HG03045 (cell line): ENCODE data around the gene SCRN3.
"Not testable (repeated sequence)": the region's sequence is repeated elsewhere in the genome, so short reads cannot be mapped to it uniquely, and the experiment has no call there.

Source experiments
- ATAC-seq: cut with Tn5 transposase; IDR thresholded peaks from one replicate; pipeline ENCODE4 v1.9.1; 2021; ENCODE audit warnings: mild to moderate bottlenecking, moderate library complexity; ENCODE audit not compliant: unreplicated experiment

The SCRN3 gene

DNA sequence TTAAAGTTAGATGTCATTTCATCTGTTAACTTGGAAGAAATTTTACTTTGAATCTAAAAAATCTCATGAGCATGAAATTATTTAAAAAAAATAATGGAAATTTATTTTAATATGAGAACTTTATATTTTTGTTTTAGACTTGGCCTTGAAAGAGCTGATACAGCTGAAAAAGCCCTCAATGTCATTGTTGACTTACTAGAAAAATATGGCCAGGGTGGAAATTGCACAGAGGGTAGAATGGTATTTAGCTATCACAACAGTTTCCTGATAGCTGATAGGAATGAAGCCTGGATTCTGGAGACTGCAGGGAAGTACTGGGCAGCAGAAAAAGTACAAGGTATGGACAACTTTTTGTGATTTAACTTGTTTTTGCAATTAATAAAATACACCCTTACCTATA is 5.3 kb downstream of the SCRN3 start:
- ATAC-seq = no peak

DNA sequence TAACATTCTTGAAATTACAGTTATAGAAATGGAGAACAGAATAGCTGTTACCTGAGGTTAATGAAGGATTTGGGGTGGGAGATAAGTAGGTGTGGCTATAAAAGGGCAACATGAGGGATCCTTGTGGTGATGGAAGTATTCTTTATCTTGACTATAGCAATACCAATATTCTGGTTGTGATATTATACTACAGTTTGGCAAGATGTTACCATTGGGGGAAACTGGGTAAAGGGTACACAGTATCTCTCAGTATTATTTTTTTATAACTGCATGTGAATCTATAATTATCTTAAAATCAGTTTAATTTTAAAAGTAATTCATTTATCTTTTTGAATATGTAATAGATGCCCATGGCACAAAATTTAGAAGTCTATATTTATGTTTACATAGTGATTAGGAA is 8.1 kb downstream of the SCRN3 start:
- ATAC-seq = no peak

DNA sequence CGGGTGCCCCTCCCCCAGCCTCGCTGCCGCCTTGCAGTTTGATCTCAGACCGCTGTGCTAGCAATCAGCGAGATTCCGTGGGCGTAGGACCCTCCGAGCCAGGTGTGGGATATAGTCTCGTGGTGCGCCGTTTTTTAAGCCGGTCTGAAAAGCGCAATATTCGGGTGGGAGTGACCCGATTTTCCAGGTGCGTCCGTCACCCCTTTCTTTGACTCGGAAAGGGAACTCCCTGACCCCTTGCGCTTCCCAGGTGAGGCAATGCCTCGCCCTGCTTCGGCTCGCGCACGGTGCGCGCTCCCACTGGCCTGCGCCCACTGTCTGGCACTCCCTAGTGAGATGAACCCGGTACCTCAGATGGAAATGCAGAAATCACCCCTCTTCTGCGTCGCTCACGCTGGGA is 14.5 kb downstream of the SCRN3 start:
- ATAC-seq = not testable (repeated sequence)

DNA sequence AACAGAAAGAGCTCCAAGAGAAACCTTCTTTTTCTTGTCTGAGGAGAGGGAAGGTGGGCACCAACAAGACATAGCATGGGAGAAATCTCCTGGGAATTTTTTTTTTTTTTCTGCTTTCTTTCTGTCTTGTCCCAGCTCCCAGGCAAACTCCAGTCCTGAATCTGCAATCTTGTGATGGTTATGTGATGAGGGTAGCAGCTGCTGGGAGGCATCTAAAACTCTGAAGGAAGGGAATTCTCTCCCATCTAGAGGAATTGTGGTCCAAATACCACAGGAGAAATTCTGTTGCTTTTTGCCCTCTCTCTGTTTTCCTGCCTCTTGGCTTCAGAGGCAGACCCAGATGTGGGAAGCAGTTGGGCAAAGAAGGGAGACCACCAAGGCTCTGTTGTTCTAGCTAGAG is 16.7 kb downstream of the SCRN3 start:
- no peak for ATAC-seq

DNA sequence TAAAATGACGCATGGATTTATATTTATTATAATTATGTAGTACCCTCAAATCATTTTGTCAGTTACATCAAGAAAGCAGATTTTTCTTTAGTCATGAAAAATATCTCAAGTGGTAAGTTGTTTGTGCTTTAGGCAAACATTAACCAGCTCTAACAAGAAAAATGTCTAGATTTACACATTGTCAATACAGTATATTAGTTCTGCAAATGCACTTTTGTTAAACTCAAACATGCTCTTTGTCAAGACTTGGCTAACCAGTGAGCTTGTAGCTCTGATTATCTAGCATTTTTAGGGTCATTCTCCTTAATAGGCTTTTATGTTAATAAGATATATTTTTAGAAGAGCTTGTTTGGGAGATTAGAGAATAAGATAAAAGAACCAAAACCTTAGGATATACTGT is 32.7 kb downstream of the SCRN3 start:
- no peak for ATAC-seq

DNA sequence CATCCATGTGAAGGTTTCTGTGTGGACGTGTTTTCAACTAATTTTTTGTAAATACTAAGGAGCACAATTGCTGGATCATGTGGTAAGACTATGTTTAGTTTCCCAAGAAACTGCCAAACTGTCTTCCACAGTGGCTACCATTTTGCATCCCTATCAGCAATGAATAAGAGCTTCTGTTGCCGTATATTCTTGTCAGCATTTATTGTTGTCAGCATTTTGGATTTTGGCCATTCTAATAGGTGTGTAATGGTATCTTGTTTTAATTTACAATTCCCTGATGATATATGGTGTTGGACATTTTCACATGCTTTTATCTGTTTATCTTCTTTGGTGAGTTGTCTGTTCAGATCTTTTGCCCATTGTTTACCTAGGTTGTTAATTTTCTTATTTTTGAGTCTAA is 34.5 kb downstream of the SCRN3 start:
- no peak for ATAC-seq

DNA sequence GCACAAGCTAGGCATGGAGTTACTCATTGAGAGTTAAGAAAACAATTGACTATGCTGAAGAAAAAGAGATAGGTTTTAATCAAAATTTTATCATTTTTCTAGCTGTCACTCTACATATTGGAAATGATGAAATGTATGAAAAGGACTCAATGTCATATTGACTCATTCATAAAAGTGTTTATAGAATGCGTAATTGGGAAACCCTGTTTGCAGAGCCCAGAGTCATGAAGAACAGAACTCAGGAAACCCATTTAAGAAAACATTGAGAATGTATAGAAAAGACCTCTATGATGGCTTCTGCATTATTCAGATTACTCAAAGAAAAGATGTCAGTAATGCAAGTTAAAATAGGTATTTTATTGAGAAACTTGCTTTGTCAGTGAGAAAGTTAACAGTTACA is 36.4 kb downstream of the SCRN3 start:
- ATAC-seq = no peak

DNA sequence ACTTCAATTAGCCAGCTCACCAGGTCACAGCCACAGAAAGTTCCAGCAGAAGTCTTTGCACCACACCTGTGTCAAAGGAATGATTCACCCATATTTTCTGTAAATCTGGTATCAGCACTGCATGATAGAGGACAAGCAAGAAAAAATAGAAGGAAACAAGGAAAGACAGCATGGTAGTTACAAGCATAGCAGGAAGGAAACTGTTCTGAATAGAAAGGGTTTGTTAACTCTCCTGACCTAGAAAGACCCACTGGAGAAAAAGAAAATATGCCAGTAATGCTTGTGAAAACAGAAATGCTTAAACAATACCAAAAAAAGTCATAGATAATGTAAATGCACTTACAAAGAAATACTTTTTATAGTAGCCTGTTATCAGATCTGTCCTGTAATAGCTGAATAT is 40.8 kb downstream of the SCRN3 start:
- no peak for ATAC-seq

DNA sequence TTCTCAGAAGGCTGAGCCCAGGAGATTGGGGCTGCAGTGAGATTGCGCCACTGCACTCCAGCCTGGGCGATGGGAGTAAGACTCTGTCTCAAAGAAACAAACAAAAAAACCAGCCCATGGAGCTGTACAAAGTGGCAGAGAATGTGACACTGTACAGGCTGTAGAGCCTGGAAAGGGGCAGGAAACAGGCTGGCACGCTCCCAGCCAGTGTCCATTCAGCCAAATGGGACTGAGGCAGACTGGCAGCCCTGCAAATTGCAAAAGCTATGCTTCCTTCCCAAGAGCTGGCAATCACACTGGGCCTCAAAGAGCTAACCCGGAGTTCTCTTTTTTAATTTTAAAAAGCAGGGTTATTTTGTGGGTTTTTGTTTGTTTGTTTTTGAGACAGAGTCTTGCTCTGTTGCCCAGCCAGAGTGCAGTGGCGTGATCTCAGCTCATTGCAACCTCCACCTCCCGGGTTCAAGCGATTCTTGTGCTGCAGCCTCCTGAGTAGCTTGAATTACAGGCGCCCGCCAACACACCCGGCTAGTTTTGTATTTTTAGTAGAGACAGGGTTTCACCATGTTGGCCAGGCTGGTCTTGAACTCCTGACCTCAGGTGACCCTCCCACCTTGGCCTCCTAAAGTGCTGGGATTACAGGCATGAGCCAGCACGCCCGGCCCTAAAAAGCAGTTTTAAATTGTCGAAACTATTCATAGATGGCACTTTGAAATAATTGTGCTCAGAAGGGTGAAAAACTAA is 42.8 kb downstream of the SCRN3 start:
- ATAC-seq = no peak

DNA sequence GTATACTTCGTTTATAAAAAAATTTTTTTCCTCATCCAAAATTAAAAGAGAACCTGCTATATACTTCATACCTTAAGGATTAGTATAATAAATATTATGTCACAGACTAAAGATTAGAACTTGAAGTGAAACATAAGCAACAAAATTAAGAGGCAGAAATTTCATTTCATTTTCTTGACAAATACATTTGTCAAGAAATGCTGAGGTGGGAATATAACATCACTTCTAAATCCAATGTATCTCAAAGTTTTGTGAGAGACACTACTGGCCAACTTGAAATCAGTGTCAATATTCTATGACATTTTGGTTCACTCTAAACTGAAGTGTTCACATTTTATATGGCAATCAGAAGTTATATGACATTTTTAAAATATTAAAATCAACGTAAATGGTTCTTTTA is 43.8 kb downstream of the SCRN3 start:
- no peak for ATAC-seq

DNA sequence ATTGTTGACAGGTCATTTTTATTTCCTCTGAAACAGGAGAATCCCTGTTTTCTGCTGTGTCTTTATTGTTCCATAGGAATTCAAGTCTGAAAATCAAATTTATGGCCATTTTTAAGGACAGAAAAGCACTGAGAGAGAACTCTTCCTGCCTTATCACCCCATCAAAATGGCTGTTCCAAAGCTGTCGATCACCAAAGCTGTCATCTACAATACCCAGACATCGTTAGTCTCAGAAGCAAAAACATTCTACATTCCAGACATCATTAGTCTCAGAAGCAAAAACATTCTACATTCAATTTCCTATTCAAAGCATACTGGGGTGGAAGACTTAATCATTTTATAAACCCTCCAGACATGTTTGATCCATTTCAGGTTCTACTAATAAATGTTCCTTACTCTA is 44.4 kb downstream of the SCRN3 start:
- ATAC-seq = no peak

DNA sequence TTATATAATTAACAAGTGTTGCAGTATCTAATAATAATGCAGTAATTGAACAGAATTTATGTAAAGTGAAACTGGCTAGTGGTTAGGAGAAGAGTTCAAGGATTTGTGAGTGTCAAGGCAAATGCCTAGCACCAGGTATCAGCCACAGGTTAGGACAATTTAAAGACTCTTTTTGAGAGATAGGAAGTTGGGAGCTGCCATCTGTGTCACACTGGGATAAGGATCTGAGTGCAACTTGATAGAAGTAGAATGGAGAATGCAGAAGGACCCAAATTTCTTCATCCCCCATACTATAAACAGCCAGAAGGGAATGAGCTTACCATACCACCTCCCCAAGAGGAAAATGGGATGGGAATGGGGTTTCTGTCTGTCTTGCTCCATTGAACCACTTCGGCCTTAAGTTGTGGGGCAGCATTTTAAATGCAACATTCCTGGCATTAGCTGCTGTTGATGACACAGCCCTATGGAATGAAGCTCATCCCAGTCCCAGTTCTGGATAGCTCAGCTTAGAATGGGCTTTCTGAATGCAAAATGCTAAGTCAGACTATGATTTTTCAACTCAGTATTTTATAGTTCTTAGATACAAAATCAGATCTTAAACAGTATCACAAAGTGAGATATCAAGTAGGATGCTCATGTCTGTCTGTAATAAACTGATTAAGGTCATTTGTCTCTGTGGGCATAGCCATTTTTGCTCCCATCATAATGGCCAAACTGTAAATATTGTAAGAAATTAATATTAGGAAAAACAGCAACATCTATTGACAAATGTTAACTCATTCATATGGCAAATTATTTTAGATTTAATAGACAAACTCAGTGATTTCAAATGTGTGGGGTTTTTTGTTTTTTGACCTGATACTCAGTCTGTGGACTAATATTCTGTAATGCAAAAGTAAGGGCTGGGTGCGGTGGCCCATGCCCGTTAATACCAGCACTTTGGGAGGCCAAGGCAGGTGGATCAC is 47.3 kb downstream of the SCRN3 start:
- no peak for ATAC-seq

DNA sequence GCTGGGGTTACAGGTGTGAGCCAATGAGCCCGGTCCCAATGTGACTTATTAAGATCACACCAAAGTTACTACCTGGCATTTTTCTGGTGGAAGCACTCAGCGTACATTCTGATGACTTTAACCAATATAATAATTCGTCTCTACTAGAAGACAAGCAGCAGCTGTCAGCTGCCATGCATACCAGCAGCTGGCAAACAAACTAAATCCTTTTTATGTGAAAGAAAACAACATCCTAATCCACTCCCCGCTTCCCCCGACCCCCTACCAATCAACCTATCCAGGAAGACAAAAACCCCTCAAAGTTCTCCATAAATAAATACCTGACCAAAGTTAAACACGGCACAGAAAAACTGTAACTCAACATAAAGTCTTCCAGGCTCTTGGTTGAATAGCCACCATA is 49.2 kb downstream of the SCRN3 start:
- no peak for ATAC-seq

DNA sequence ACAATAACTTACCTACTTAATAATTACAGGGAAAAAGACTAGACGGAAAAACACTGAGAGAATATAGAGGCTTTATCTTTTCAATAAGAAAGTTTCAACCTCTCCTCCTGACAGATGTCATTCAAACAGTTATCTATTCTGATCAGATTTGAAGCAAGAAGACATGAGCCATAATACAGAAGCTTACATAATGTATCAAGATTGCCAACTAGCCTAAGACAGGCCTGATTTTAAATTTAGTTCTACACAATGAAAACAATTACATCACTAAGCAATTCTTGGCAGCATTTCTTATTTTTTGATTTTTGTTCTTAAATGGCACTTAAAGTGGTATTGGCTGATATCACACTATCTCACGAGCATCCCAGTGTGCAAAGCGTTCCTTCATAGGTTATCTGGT is 49.7 kb downstream of the SCRN3 start:
- no peak for ATAC-seq

DNA sequence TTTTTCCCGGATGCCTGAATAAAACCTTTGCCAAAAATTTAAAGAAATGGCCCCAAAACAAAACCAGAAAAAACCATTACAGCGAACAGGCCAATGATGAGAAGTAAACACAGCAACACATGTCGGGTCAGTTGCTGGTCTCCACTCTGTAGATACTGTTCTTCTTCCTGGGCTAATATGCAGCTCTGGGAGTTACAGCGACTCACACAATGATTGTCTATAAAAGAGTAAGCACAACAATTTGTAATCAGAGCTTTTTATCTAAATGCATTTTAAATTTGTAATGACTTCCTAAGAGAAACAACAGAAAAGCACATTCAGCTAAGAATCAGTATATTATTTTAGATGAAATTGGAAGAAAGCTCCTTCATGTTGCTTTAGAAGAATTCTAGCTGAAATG is 51.0 kb downstream of the SCRN3 start:
- ATAC-seq = no peak

DNA sequence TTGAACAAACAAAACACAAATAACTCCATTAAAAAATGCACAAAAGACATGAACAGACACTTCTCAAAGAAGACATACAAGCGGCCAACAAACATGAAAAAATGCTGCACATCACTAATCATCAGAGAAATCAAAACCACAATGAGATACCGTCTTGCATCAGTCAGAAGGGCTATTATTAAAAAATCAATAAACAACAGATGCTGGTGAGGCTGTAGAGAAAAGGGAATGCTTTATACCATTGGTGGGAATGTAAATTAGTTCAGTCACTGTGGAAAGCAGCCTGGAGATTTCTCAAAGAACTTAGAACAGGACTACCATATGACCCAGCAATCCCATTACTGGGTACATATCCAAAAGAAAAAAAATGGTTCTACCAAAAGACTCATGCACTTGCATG is 53.5 kb downstream of the SCRN3 start:
- ATAC-seq = no peak

DNA sequence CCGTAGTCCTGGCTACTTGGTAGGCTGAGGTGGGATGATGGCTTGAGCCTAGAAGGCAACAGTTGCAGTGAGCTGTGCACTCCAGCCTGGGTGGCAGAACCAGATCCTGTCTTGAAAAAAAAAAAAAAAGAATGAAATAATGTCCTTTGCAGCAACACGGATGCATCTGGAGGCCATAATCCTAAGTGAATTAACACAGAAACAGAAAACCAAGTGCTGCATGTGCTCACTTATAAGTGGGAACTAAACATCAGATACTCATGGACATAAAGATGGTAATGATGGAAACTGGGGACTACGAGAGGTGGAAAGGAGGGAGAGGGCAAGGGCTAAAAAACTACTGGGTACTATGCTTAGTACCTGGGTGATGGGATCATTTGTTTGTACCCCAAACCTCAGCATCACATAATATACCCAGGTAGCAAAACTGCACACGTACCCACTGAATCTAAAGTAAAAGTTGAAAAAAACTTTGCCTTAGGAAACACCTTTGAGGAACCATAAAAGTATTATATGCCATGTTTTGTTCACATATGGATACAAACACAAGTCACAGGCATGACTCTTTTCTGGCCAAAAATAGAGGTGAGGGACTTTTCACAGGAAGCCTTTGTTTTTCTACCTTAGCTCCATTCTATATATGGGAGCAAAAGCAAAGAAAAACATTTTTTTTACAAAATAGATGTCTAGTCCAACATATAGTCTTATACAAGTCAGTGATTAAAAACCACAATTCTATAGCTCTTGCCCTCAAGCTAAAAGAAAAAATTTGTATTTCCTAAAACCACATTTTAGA is 54.7 kb downstream of the SCRN3 start:
- ATAC-seq = no peak

DNA sequence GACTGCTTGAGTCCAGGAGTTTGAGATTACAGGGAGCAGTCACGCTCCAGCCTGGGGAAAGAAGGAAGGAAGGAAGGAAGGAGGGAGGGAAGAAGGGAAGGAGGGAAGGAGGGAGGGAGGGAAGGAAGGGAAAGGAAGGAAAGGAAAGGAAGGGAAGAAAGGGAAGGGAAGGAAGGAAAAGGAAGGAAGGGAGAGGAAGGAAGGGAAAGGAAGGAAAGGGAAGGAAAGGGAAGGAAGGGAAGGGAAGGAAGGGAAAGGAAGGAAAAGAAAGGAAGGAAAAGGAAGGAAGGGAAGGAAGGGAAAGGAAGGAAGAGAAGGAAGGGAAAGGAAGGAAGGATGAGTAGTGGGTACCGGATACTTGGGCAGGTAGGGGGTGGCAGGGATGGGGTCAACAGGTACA is 59.0 kb downstream of the SCRN3 start:
- no peak for ATAC-seq

DNA sequence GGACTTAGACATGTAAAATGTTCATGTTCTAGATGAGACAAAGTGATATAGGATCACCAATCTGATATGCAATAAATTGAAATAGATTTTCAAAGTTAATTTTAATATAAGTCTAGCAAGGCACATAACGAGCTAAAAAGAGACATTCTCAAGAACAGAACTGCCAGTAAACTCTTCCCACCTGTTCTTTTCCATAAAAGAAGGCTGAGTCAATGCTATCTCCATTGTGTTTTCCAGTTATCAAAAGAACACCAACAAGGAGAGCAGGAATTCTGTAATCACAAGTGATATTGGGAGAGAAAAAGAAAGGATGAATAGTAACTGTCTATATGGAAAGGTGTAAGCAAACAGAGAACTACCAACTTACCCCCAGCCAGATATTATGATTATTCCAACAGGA is 65.7 kb downstream of the SCRN3 start:
- no peak for ATAC-seq

DNA sequence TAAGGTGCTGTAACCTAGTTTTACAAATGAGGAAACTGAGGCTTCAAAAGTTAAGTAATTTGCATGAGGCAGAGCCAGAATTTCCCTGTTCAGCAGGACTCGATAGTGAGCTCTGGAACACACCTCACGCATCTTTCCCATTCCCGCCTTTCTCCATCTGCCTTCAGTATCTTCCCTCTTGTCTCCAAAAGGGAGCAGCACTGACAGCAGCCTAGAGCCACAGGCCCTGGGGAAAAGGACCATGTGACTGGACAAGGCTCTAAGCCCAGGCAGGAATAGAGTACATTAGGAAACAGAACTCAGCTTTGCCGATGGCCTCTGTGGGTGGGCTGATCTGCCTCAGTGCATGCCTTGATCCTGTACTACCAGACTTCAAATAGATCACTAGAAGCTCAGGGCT is 69.8 kb downstream of the SCRN3 start:
- ATAC-seq = no peak

DNA sequence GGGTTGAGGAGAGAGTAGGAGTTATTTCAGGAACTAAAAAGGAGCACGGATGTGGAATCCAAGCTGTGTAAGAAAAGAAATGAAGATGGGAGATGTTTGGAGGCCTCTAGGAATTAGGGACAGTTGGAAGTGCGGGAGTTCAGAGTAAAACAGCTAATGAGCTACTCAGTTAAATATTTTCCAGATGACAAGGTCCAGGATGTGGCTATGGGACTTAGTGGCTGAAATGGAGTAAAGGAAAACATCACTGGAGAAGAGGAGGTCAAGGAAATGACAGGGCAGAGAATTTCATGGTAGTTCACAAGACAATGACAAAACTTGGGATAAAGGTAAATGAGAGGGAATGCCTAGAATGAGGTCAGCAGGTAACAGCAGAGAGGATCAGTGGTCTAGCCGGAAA is 78.3 kb downstream of the SCRN3 start:
- no peak for ATAC-seq
